Neural cell (in vitro differentiated cells): ENCODE results near the gene HTR2B. TPM values are rescaled to one million over a fixed set of nuclear protein-coding genes. Genes with fewer than 3 reads are reported as not detected.
"Not testable (repeated sequence)": the region's sequence is repeated elsewhere in the genome, so short reads cannot be mapped to it uniquely, and the experiment has no call there.

Experiments
- H2AFZ ChIP-seq: fragments of 200-600, 300-800 bp; sonication (generic), shearing (Covaris generic); 2 replicates; pipeline ENCODE4 v1.6.0; 2014; ENCODE audit warnings: low read depth, mild to moderate bottlenecking, antibody characterized with exemption, low read length, moderate library complexity
- H3F3A ChIP-seq: fragments of 200-600 bp; shearing (Covaris generic); 2 replicates; pipeline ENCODE4 v1.6.1; 2016; ENCODE audit warnings: mild to moderate bottlenecking, moderate library complexity, mixed read lengths, antibody characterized with exemption, low read length; ENCODE audit not compliant: insufficient read depth, poor library complexity, severe bottlenecking
- H3K27ac ChIP-seq: fragments of 200-600, 300-800 bp; sonication (generic), shearing (Covaris generic); 2 replicates; pipeline ENCODE4 v1.5.1; 2014; ENCODE audit warnings: mild to moderate bottlenecking, low read length, moderate library complexity
- H3K27me3 ChIP-seq: fragments of 300-800, 200-600 bp; sonication (generic), shearing (Covaris generic); 2 replicates; pipeline ENCODE4 v1.6.0; 2014; ENCODE audit warnings: mild to moderate bottlenecking, low read depth, low read length, moderate library complexity; ENCODE audit not compliant: insufficient read depth
- H3K36me3 ChIP-seq: fragments of 300-800, 200-600 bp; sonication (generic), shearing (Covaris generic); 2 replicates; pipeline ENCODE4 v1.5.1; 2014; ENCODE audit warnings: mild to moderate bottlenecking, antibody characterized with exemption, low read length, moderate library complexity; ENCODE audit not compliant: insufficient read depth
- H3K4me2 ChIP-seq: fragments of 300-800, 200-600 bp; sonication (generic), shearing (Covaris generic); 2 replicates; pipeline ENCODE4 v1.6.0; 2014; ENCODE audit warnings: mild to moderate bottlenecking, low read length
- H3K4me3 ChIP-seq: fragments of 300-800, 200-600 bp; sonication (generic), shearing (Covaris generic); 2 replicates; pipeline ENCODE4 v1.5.1; 2014; ENCODE audit warnings: mild to moderate bottlenecking, low read length, moderate library complexity
- H3K79me2 ChIP-seq: fragments of 200-600 bp; shearing (Covaris generic); replicated peaks from 2 replicates; pipeline ENCODE4 v1.6.0; 2014; ENCODE audit warnings: mild to moderate bottlenecking, low read length, moderate library complexity; ENCODE audit not compliant: insufficient read depth
- H3K9ac ChIP-seq: fragments of 300-800, 200-600 bp; sonication (generic), shearing (Covaris generic); 2 replicates; pipeline ENCODE4 v1.6.1; 2016; ENCODE audit warnings: mild to moderate bottlenecking, low read length, mixed read lengths
- H3K9me2 ChIP-seq: fragments of 200-600 bp; shearing (Covaris generic); 2 replicates; pipeline ENCODE4 v1.6.1; 2016; ENCODE audit warnings: mild to moderate bottlenecking, low read length, mixed read lengths; ENCODE audit not compliant: insufficient read depth
- H3K9me3 ChIP-seq: fragments of 200-600, 300-800 bp; sonication (generic), shearing (Covaris generic); 2 replicates; pipeline ENCODE4 v1.6.1; 2016; ENCODE audit warnings: mild to moderate bottlenecking, mixed run types, low read length, moderate library complexity, mixed read lengths
- H4K20me1 ChIP-seq: fragments of 200-600 bp; shearing (Covaris generic); 2 replicates; pipeline ENCODE4 v1.6.1; 2016; ENCODE audit warnings: mild to moderate bottlenecking, mixed run types; ENCODE audit not compliant: insufficient read depth
- CTCF ChIP-seq: fragments of 450-650 bp; IDR thresholded peaks from 2 replicates; pipeline ENCODE4 v1.5.1; 2014; ENCODE audit warnings: antibody characterized with exemption, mild to moderate bottlenecking, moderate library complexity; ENCODE audit not compliant: poor library complexity, severe bottlenecking
- EP300 ChIP-seq: fragments of 450-650 bp; conservative IDR thresholded peaks from 2 replicates; pipeline ENCODE4 v1.6.1; 2014; ENCODE audit warnings: antibody characterized with exemption, mild to moderate bottlenecking, moderate library complexity; ENCODE audit not compliant: poor library complexity, severe bottlenecking
- EZH2 ChIP-seq: fragments of 200-600, 300-800 bp; shearing (Covaris generic), sonication (generic); IDR thresholded peaks from 2 replicates; pipeline ENCODE4 v1.6.1; 2014; ENCODE audit warnings: antibody characterized with exemption, low read length, borderline replicate concordance, mild to moderate bottlenecking; ENCODE audit not compliant: insufficient read depth, poor library complexity, severe bottlenecking
- MXI1 ChIP-seq: fragments of 450-650 bp; conservative IDR thresholded peaks from 2 replicates; pipeline ENCODE4 v1.6.1; 2014; ENCODE audit warnings: antibody characterized with exemption, mild to moderate bottlenecking; ENCODE audit not compliant: poor library complexity, severe bottlenecking
- POLR2AphosphoS5 ChIP-seq: IDR thresholded peaks from 2 replicates; pipeline ENCODE4 v1.6.1; 2012
- RAD21 ChIP-seq: fragments of 450-650 bp; conservative IDR thresholded peaks from 2 replicates; pipeline ENCODE4 v1.6.1; 2014; ENCODE audit warnings: antibody characterized with exemption, mild to moderate bottlenecking, moderate library complexity
- REST ChIP-seq: IDR thresholded peaks from 2 replicates; pipeline ENCODE4 v1.6.1; 2012; ENCODE audit warnings: borderline replicate concordance
- SMC3 ChIP-seq: fragments of 450-650 bp; conservative IDR thresholded peaks from 2 replicates; pipeline ENCODE4 v1.6.1; 2014; ENCODE audit warnings: antibody characterized with exemption, mild to moderate bottlenecking, moderate library complexity; ENCODE audit not compliant: poor library complexity
- TAF1 ChIP-seq: IDR thresholded peaks from 2 replicates; pipeline ENCODE4 v1.6.1; 2012; ENCODE audit warnings: low read depth
- polyA plus RNA-seq: library from polyadenylated mRNA; depleted of rRNA; stranded (reverse); fragments of >200 nt; gene quantifications from 2 replicates; pipeline ENCODE4 v1.2.3, GENCODE V29; 2014

Gene HTR2B
- polyA plus RNA-seq, 1 donor from 2014 or later, result not detected

- no peak overlapping the region for H3K27ac ChIP-seq
- TF ChIP-seq TAF1, result no peak
- TF ChIP-seq REST, result no peak
- no peak for TF ChIP-seq EZH2
- no peaks in the 10 kb centered on the region for H3K9me3 ChIP-seq
- no peaks in the 10 kb centered on the region for H3K27me3 ChIP-seq
- no peaks in the 10 kb centered on the region for H3K79me2 ChIP-seq
- no peaks in the 10 kb centered on the region for H3K9me2 ChIP-seq
- H4K20me1 ChIP-seq, result no peaks in the 10 kb centered on the region
- no peak overlapping the region for H3K9ac ChIP-seq
- H2AFZ ChIP-seq, result no peak overlapping the region
- no peak overlapping the region for H3K4me3 ChIP-seq
- no peaks in the 10 kb centered on the region for H3F3A ChIP-seq
- H3K36me3 ChIP-seq, result peaks cover 13% of the 10 kb centered on the region
- H3K4me2 ChIP-seq, result no peak overlapping the region
These were observed 55.3 kb downstream of the HTR2B start for GRCh38 chr2:231069379-231070054.

- peaks cover 13% of the 10 kb centered on the region for H3K36me3 ChIP-seq
- no peaks in the 10 kb centered on the region for H4K20me1 ChIP-seq
- no peaks in the 10 kb centered on the region for H3K27me3 ChIP-seq
- H3K9ac ChIP-seq, result no peak overlapping the region
- no peak for TF ChIP-seq MXI1
- TF ChIP-seq TAF1, result no peak
- TF ChIP-seq EZH2, result no peak
- TF ChIP-seq CTCF, result no peak
- no peak for TF ChIP-seq RAD21
- no peak for TF ChIP-seq EP300
- no peak for TF ChIP-seq POLR2AphosphoS5
- TF ChIP-seq SMC3, result no peak
- no peak for TF ChIP-seq REST
- H3K4me3 ChIP-seq, result no peak overlapping the region
- H2AFZ ChIP-seq, result no peak overlapping the region
- no peaks in the 10 kb centered on the region for H3K9me3 ChIP-seq
- H3K27ac ChIP-seq, result no peak overlapping the region
- no peaks in the 10 kb centered on the region for H3F3A ChIP-seq
- no peak overlapping the region for H3K4me2 ChIP-seq
- H3K9me2 ChIP-seq, result no peaks in the 10 kb centered on the region
- H3K79me2 ChIP-seq, result no peaks in the 10 kb centered on the region
These were observed 56.2 kb downstream of the HTR2B start for GRCh38 chr2:231068525-231069222.

- H3K4me3 ChIP-seq, H3K9ac ChIP-seq, H4K20me1 ChIP-seq, H3K9me2 ChIP-seq, H3K9me3 ChIP-seq, H3K4me2 ChIP-seq, H2AFZ ChIP-seq, H3F3A ChIP-seq, H3K27ac ChIP-seq, H3K27me3 ChIP-seq, H3K79me2 ChIP-seq: not testable (repeated sequence)
- H3K36me3 ChIP-seq, result peaks cover 13% of the 10 kb centered on the region
These were observed 57.3 kb downstream of the HTR2B start for GRCh38 chr2:231067531-231067930.
